NCI-H1092 treated with DMSO at 0.1 percent for 48 hours (cell line): ENCODE measurements around the gene E2F7.

Source experiments
- DNase-seq: peaks from one replicate; lab custom pipeline; 2025; lab: John Stamatoyannopoulos, UW

The E2F7 gene

GRCh38 chr12:77062846-77063461 lies 2.4 kb downstream of the E2F7 start:
- no peak for DNase-seq

DNA sequence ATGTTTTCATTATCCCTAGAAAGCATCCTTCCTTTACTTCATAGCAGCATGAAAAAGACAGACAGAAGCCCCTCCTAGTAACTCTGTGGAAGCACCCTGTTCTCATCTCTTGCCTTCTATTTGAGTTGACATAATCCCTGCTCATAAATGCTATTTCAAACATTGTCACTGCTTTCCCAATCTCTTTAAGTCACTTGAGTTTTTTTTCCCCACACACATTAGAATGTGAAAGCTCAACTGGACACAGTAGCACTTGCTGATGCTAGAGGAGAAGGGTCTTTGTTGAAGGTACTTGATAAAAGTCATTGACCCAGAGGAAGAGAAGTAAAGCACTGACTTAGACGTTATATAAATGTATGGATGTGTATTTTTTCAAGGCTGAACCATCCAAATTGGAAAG lies 3.0 kb downstream of the E2F7 start:
- no peak for DNase-seq

- DNase-seq, result no peak
These were observed 4.5 kb downstream of the E2F7 start for GRCh38 chr12:77060883-77061240.

DNA sequence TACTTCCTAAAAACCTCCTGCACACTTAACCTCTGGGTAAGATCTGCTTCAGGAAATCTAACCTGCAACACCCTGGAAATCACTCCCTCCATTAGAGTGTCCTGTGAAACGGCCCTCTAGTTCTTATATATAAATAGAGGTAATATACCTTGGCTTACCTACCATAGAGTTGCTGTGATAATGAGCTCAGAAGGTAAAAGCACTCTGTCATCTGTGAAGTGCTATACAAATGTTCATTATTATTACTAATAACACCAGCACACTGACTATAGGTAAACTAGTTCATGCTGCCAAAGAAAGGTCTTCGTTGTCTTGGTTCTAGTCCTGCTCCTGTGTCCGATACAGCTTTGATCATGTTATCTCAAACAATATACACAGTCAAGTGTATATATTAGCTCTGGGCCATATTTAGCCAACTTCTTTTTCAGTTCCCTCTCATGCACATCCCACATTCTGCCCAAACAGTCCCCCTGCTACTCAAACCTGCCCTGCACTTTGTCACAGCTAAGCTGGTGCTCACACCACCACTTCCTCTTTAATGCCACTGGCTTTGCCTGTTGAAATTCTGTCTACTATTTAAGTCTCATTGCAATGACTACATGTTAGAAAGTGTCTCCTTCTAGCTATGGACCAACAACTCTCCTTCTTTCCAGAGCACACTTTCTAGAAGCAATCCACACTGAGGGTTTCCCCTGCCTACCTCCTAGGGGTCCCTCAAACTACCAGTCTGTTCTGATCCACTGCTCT lies 5.1 kb downstream of the E2F7 start:
- no peak for DNase-seq

GRCh38 chr12:77058740-77059139 lies 6.6 kb downstream of the E2F7 start:
- no peak for DNase-seq

DNA sequence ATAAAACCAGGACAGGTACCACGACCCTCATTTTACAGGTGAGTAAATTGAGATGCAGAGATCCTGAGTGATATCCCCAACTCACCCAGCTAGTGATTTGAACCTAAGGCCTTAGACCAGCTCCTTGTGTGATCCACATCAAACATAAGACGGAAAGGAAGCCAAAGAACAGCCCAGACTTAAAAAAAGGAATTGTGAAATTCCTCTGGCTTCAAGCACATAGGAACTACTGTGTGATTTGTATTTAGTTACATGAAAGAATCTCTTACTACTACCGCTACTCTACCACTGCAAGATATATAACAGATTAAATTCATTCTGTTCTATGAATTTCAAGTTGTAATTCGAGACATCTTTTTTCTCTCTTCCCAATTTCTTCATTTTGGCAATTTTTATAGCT lies 10.5 kb downstream of the E2F7 start:
- no peak for DNase-seq

DNA sequence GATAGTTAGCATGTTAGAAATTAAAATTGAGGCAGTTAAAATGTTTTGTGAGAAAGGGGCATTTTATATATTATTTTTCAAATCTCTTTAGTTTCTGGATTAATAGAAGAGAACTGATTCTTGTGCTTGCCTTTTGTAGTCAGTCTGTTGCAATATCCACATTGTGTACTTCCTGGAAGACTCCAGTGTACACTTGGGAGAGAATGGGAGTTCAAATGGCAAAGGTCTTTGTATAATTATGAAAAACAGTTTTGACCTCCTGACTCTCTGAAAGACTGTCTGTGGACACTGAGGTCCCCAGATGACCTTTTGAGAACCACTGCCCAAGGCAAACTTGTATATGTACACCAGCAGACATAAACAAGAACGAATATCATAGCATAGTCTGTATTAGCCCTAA lies 12.1 kb downstream of the E2F7 start:
- no peak for DNase-seq

GRCh38 chr12:77049767-77050353 lies 15.5 kb downstream of the E2F7 start:
- DNase-seq, result peak; percentile 68

- no peak for DNase-seq
These were observed 17.8 kb downstream of the E2F7 start for GRCh38 chr12:77047341-77048109.

- DNase-seq, result no peak
These were observed 18.9 kb downstream of the E2F7 start for GRCh38 chr12:77046468-77046867.

DNA sequence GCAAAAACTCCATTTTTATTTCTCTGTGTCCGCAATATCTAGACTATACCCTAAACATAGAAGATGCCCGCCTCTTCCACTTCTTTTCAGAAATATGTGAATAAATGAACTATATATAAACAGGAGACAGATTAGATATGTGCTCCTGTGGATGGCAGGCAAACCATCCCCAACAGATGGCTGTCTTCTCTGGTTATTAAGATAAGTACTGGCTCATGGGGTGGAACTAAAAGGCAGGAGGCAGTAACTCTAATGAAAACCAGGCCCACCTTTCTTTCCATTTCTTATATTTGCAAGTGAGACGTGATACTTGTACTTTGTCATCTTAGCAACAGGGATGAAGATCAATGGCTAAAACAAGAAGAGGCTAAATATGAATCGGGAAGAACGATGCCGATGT lies 20.2 kb downstream of the E2F7 start:
- DNase-seq, result no peak

GRCh38 chr12:77044721-77045120 lies 20.6 kb downstream of the E2F7 start:
- no peak for DNase-seq

DNA sequence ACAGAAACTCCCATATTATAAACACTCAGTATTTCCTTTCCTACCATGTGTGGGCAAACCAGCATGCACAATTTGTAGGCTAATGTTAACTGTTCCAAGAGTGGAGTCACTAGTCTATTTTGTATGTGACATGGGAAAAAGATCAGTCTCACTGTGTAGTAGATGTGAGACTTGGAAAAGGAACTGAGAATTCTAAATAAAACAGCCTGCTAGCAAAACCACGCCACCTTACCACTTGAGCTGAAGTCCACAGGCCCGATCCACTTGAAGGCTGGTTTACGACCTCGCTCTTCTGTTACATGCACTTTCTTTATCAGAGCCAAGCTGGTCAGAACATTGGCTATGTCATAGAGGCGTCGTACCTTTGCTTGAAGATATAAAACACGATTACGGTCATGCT lies 22.5 kb downstream of the E2F7 start:
- DNase-seq, result no peak

GRCh38 chr12:77040231-77040630 lies 25.1 kb downstream of the E2F7 start:
- no peak for DNase-seq

- no peak for DNase-seq
These were observed 30.1 kb downstream of the E2F7 start for GRCh38 chr12:77035226-77035625.

DNA sequence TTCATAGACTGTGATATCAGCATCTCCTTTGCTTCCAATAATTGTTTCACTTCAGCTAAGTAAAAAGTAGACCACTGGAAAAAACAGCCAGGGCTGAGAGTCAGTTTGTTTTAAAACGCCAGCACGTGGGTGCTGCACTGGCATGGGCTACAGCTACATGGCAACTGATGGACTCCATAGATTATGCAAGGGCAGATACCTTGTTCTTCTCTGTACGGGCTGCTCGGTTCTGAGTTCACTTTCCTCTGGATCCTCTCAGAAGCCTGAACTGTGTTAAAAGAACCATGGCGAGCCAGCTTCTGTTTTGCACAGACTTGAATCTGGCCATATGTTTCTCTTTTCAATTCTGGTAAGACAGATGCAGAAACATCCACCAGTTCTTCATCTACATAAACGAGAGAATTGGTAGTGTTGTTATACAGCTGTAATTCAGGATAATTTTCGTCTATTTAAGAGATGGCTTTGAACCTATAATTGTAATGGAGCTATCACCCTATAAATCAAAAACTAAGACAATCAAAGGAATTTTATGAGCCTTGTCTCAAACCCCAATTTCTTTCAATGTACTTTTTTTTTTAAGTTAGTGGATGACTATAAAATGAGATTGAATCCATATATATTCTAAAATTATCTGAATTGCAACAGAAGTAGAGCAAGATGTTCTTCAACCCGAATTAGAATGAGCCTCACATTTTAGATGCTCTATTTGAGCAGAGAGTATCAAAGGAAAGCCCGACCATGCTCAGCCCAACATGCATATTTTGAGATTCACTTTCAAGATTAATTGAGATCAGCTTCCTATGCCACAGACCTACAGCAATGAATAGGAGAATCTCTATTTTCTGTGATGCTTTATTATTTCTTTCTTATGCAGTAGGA lies 31.5 kb downstream of the E2F7 start:
- DNase-seq, result no peak

- no peak for DNase-seq
These were observed 33.0 kb downstream of the E2F7 start for GRCh38 chr12:77032406-77032805.

DNA sequence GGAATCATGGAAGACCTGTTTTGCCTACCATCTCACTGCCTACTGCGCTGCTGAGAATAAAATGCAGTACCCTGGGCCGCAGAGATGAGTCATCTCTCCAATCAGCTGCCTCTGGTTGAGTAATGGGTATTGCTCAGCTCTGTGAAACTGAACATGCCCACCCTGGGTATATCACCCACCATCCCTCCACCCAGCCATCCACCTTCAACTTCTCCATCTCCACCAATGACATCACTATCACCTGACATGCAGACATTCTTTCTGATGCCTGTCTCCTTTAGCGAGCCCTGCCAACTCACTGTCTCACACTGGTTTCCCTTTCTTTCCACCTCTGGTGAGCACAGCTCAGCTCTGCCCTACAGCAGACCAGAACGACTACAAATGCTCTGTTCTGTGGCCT lies 33.6 kb downstream of the E2F7 start:
- no peak for DNase-seq

DNA sequence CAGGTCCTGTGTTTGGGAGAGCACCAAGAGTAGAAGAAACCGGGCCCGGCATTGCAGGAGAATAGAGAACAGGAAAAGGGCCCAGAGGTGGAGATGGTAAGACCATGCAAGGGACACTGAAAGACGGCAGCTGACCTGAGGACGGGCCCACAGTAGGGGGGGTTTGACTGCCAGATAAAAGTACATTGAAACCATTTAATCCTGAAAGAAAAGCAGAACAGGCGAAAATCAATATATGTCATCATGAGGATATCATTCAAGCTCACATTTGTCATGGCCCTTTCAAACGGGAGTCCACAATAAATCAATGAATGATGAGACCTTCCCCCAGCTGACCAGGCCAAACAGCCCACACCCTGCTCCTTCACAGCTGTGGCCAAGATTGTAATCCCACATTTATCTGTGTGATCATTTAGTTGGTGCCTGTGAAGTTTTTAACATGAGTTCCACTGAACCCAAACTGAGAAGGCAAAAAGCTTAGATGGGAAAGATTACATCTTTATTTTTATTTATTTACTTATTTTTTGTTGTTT lies 39.5 kb downstream of the E2F7 start:
- no peak for DNase-seq

- no peak for DNase-seq
These were observed 41.9 kb downstream of the E2F7 start for GRCh38 chr12:77023501-77023900.

- DNase-seq, result no peak
These were observed 45.4 kb downstream of the E2F7 start for GRCh38 chr12:77019920-77020319.

- no peak for DNase-seq
These were observed 48.8 kb downstream of the E2F7 start for GRCh38 chr12:77016606-77017005.
